ENCODE data around the gene CNGA3.

Gene CNGA3

GRCh38 chr2:98446850-98447249 is 100.6 kb downstream of the CNGA3 start:
- H3K27me3 ChIP-seq (ENCODE audit: insufficient read depth, poor library complexity, severe bottlenecking), result no peaks in the 10 kb centered on the region
- DNase-seq (ENCODE audit: low read depth in 1 of 2, low spot score in 1 of 2), result no peak
- H3K4me3 ChIP-seq (replicated peaks; ENCODE audit: insufficient read depth, low read length), result no peak overlapping the region
- no peak overlapping the region for H3K27ac ChIP-seq (replicated peaks)
- TF ChIP-seq SPI1 (IDR thresholded peaks at IDR 0.05; ENCODE audit: borderline replicate concordance, low read depth), result no peak
- no peak for TF ChIP-seq REST (IDR thresholded peaks at IDR 0.05; ENCODE audit: insufficient replicate concordance, low read depth)
- TF ChIP-seq GABPA (IDR thresholded peaks at IDR 0.05; ENCODE audit: low read depth), result no peak

Data from HL-60 (cell line).